Lower lobe of right lung (tissue), 2 donors: ENCODE data around the gene CBFA2T3. TPM values are rescaled to one million over a fixed set of nuclear protein-coding genes. Genes with fewer than 3 reads are reported as not detected.
A peak's percentile ranks its signal among the peaks of the same experiment; 100 is the strongest.

Experiments used
- ATAC-seq, 2 donors: fragments of 200-7000 bp; cut with Tn5 transposase; one replicate each; pipeline ENCODE4 v1.9.1; 2020 to 2022; ENCODE audit warnings: mild to moderate bottlenecking in 2 of 2, moderate library complexity in 2 of 2
- DNase-seq: peaks from one replicate; pipeline ENCODE4 v3.0.0-alpha.2; 2020
- H3K27ac ChIP-seq: fragments of 200-600 bp; one replicate; pipeline ENCODE4 v1.8.0; 2022
- H3K27me3 ChIP-seq: fragments of 200-600 bp; one replicate; pipeline ENCODE4 v1.8.0; 2022; ENCODE audit warnings: low read depth
- H3K36me3 ChIP-seq: fragments of 200-600 bp; one replicate; pipeline ENCODE4 v1.8.0; 2022; ENCODE audit warnings: mild to moderate bottlenecking
- H3K4me1 ChIP-seq: fragments of 200-600 bp; one replicate; pipeline ENCODE4 v1.8.0; 2022
- H3K4me3 ChIP-seq: fragments of 200-600 bp; one replicate; pipeline ENCODE4 v1.8.0; 2022; ENCODE audit warnings: mild to moderate bottlenecking
- H3K9me3 ChIP-seq: fragments of 200-600 bp; one replicate; pipeline ENCODE4 v1.8.0; 2022
- intact Hi-C: fragments of 100-400 bp; cut with DNase I; formaldehyde crosslinking; loops from one replicate; pipeline ENCODE4 v1.11.0; 2022
- total RNA-seq: library from RNA; stranded (reverse); fragmentation: NEBNext Ultra II Directional; extraction: Animal tissue kit (Norgen Biotek cat#: 25700); gene quantifications from one replicate; pipeline ENCODE4 v1.2.1, GENCODE V29; 2021
- TF ChIP-seq, protein P1 (sequence below): fragments of 200-600 bp; IDR thresholded peaks from one replicate; pipeline ENCODE4 v1.8.0; 2022; ENCODE audit warnings: antibody characterized with exemption, mild to moderate bottlenecking
- donor health status: DM: no; HTN: yes; CAD: no; lungs with severe emphysema.

CBFA2T3 gene
- total RNA-seq, 1 donor from 2014 or later = 14.3 TPM

DNA sequence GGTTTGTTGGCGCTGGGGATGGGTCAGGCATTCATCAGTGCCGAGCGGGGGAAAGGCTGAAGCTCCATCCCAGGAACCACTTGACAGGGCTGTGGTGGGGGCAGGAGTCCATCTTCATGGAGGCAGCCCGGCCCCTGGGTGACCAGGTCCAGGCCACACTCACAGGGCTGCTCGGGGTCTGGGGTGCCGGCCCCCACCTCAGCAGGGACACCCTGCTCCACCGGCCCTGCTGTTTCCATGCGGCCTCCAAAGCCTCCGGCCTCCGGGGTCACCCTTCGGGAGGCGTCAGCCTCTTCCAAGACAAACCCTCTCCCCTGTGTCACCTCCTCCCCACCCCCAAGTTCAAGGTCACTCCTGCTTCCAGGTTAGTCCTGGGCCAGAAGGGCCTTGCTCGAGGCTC, 142.3 kb downstream of the CBFA2T3 start:
- peaks cover 27% of the 10 kb centered on the region for H3K36me3 ChIP-seq
- no peaks in the 10 kb centered on the region for H3K27me3 ChIP-seq
- TF ChIP-seq, protein P1, sequence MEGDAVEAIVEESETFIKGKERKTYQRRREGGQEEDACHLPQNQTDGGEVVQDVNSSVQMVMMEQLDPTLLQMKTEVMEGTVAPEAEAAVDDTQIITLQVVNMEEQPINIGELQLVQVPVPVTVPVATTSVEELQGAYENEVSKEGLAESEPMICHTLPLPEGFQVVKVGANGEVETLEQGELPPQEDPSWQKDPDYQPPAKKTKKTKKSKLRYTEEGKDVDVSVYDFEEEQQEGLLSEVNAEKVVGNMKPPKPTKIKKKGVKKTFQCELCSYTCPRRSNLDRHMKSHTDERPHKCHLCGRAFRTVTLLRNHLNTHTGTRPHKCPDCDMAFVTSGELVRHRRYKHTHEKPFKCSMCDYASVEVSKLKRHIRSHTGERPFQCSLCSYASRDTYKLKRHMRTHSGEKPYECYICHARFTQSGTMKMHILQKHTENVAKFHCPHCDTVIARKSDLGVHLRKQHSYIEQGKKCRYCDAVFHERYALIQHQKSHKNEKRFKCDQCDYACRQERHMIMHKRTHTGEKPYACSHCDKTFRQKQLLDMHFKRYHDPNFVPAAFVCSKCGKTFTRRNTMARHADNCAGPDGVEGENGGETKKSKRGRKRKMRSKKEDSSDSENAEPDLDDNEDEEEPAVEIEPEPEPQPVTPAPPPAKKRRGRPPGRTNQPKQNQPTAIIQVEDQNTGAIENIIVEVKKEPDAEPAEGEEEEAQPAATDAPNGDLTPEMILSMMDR = no peak
- intact Hi-C loops = no loop called here
- DNase-seq = no peak
- no peaks in the 10 kb centered on the region for H3K9me3 ChIP-seq
- no peak for ATAC-seq
- no peak overlapping the region for H3K4me3 ChIP-seq
- H3K4me1 ChIP-seq = no peaks in the 10 kb centered on the region
- H3K27ac ChIP-seq = no peak overlapping the region

DNA sequence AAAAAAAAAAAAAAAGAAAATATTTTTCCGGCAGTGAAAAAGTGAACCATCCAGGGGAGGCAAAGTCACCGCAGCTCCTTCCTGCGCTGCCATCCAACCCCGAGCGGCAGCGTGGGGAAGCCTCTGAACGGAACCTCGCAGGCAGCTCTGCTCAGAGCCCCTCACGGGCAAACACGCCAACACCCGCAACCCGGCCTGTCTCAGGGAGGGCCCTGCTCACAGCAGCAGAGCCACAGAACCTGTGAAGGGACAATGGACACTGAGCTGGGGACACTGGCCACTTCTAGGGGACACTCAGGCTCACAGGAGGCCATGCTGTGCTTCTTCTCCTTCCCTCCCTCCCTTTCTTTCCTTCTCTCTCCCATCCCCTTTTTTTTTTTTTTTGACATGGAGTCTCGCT, 143.9 kb downstream of the CBFA2T3 start:
- peaks cover 19% of the 10 kb centered on the region for H3K36me3 ChIP-seq
- no peaks in the 10 kb centered on the region for H3K4me1 ChIP-seq
- no peak for DNase-seq
- no peak for ATAC-seq
- H3K27me3 ChIP-seq = no peaks in the 10 kb centered on the region
- TF ChIP-seq, protein P1 = no peak
- no peaks in the 10 kb centered on the region for H3K9me3 ChIP-seq
- no peak overlapping the region for H3K27ac ChIP-seq
- no peak overlapping the region for H3K4me3 ChIP-seq
- intact Hi-C loops = no loop called here

DNA sequence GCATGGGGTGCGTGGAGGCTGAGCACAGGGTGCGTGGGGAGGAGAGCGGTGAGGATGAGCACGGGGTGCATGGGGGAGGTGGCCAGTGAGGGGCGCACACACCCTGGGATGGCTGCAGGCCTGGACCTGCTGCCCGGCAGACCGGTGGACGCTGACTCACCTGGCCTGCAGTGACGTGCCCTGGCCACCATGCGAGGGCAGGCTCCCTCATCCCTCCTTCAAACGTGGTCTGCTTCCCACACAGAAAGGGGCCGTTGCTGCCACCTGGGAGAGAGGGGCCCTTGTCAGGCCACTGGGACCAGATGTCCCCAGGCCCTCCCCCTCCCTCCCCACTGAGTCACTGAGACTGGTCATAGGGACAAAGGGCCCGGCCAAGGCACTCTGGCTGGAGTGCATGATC, 145.2 kb downstream of the CBFA2T3 start:
- H3K27ac ChIP-seq = no peak overlapping the region
- TF ChIP-seq, protein P1 = no peak
- H3K36me3 ChIP-seq = peaks cover 28% of the 10 kb centered on the region
- DNase-seq (no peak), ATAC-seq (no peak)
- no peaks in the 10 kb centered on the region for H3K4me1 ChIP-seq
- intact Hi-C loops = no loop called here
- no peaks in the 10 kb centered on the region for H3K27me3 ChIP-seq
- H3K4me3 ChIP-seq = no peak overlapping the region
- no peaks in the 10 kb centered on the region for H3K9me3 ChIP-seq

DNA sequence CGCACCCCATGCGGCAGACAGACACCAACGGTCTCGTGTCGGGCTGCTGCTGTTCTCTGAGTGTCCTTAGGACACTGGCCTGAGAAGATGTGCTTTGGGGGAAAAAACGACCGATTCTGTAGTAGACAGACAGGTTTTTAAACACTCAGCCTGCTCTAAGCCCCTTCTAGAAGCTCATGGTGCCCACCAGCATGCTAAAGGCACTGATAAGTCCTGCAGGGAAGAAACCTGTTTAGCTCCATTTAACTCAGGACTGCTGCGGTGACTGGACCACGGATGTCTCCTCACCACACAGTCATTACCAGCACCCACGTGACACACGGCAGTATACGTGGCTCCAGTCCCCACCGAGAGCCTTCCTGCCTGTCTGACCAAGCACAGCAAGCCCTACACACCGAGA, 146.2 kb downstream of the CBFA2T3 start:
- no peak for ATAC-seq
- intact Hi-C loops = no loop called here

DNA sequence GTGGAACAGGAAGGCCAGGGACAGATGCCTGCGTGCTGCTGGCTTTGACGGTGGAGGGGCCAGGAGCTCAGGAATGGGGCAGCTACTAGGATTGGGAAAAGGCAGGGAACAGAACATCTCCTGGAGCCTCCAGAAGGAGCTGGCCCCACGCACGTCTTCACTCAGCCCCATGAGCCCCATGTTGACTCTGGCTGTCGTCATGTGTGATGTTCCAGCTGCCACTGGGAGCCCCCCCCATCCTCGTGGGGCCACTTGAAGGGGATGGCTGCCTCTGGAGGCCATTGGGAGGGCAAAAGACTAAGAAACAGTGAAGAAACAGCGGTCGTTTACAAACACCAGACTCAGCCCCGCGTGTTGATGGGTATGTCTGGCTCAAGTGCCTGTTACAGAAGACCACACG, 146.7 kb downstream of the CBFA2T3 start:
- no peak overlapping the region for H3K4me3 ChIP-seq
- no peaks in the 10 kb centered on the region for H3K27me3 ChIP-seq
- peaks cover 28% of the 10 kb centered on the region for H3K36me3 ChIP-seq
- H3K27ac ChIP-seq = no peak overlapping the region
- H3K4me1 ChIP-seq = no peaks in the 10 kb centered on the region
- DNase-seq (no peak), ATAC-seq (peak; percentile 24 to 60)
- TF ChIP-seq, protein P1 = no peak
- H3K9me3 ChIP-seq = no peaks in the 10 kb centered on the region
- intact Hi-C loops = no loop called here

More for the DNA sequence above, 146.2 kb downstream of the CBFA2T3 start:
- Histone ChIP-seq H3K36me3 (peaks cover 33% of the 10 kb centered on the region), H3K9me3 (no peaks in the 10 kb centered on the region), H3K4me3 (no peak overlapping the region), H3K4me1 (no peaks in the 10 kb centered on the region), H3K27me3 (no peaks in the 10 kb centered on the region), H3K27ac (no peak overlapping the region)
- TF ChIP-seq, protein P1 = no peak
- DNase-seq = no peak

DNA sequence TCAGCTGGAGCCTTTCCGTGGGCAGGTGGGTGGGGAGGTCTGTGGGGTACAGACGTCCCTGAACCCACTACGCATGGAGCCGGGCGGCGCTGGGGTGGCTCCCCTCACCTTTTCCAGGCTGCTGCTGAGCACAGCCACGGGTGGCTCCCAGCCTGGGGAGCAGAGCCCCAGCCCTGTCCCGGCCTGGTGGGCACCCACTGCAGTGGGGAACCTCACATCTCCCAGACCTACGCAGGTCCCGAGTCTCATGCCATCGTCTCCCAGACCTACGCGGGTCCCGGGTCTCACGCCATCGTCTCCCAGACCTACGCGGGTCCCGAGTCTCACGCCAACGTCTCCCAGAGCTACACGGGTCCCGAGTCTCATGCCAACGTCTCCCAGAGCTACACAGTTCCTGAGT, 148.3 kb downstream of the CBFA2T3 start:
- no peak overlapping the region for H3K27ac ChIP-seq
- DNase-seq = no peak
- ATAC-seq = no peak
- H3K9me3 ChIP-seq = no peaks in the 10 kb centered on the region
- H3K27me3 ChIP-seq = no peaks in the 10 kb centered on the region
- H3K36me3 ChIP-seq = peaks cover 31% of the 10 kb centered on the region
- intact Hi-C loops = no loop called here
- H3K4me3 ChIP-seq = no peak overlapping the region
- no peaks in the 10 kb centered on the region for H3K4me1 ChIP-seq
- TF ChIP-seq, protein P1 = no peak
